Fibroblast of lung (primary cell): ENCODE measurements around the gene MICAL3.

Source experiments
- EZH2 ChIP-seq: IDR thresholded peaks from 2 replicates; pipeline ENCODE4 v1.5.1; 2012; ENCODE audit warnings: low read length, control low read depth, mild to moderate bottlenecking; ENCODE audit errors: missing control alignments
- TF ChIP-seq, protein P1 (sequence below), 2 donors: IDR thresholded peaks in 1 of 2; conservative IDR thresholded peaks in 1 of 2; 1 replicate in 1 of 2; 2 replicates in 1 of 2; pipeline ENCODE4 v1.5.1; 2011 to 2012; ENCODE audit warnings: low read length in 2 of 2, control low read depth in 1 of 2, inconsistent platforms in 1 of 2, low read depth in 1 of 2, mild to moderate bottlenecking in 1 of 2

DNA sequence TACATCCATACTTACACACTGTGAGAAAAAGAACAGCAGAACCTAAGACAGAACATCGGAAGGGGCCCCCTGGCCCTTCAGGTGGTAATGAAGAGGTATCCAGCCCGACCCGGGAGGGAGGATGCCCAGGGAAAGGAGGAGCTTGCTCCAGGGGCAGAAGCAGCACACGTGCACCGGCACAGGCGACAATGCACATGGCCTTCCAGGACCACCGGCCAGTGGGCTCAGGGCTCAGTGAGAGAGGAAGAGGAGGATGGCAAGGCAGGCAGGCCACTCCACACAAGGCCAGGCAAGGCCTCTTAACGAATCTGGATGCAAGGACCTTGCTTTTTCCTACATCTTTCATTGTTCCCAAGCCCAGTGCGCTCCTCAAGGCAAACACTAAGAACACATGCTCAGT, 52.6 kb downstream of the MICAL3 start:
- TF ChIP-seq, protein P1, sequence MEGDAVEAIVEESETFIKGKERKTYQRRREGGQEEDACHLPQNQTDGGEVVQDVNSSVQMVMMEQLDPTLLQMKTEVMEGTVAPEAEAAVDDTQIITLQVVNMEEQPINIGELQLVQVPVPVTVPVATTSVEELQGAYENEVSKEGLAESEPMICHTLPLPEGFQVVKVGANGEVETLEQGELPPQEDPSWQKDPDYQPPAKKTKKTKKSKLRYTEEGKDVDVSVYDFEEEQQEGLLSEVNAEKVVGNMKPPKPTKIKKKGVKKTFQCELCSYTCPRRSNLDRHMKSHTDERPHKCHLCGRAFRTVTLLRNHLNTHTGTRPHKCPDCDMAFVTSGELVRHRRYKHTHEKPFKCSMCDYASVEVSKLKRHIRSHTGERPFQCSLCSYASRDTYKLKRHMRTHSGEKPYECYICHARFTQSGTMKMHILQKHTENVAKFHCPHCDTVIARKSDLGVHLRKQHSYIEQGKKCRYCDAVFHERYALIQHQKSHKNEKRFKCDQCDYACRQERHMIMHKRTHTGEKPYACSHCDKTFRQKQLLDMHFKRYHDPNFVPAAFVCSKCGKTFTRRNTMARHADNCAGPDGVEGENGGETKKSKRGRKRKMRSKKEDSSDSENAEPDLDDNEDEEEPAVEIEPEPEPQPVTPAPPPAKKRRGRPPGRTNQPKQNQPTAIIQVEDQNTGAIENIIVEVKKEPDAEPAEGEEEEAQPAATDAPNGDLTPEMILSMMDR (conservative IDR thresholded peaks at IDR 0.05 in 1 of 2, IDR thresholded peaks at IDR 0.05 in 1 of 2; ENCODE audit: low read depth in 1 of 2, low read length in 2 of 2), result no peak
- no peak for TF ChIP-seq EZH2
